ENCODE measurements around the gene CERS6. TPM values are rescaled to one million over a fixed set of nuclear protein-coding genes. Genes with fewer than 3 reads are reported as not detected.

The CERS6 gene
- polyA plus RNA-seq, 10 donors: 34.3 to 69.4 (median 42.3) TPM

GRCh38 chr2:168798076-168798887 is 342.2 kb downstream of the CERS6 start:
- DNase-seq: peak in 1 of 3 donors; percentile 40

- DNase-seq: no peak
Measured at GRCh38 chr2:168798888-168799410, 342.9 kb downstream of the CERS6 start.

- no peak for DNase-seq
Measured at GRCh38 chr2:168801471-168801870, 345.4 kb downstream of the CERS6 start.

- DNase-seq: peak; percentile 9 to 51 (median 28)
Measured at GRCh38 chr2:168801961-168802858, 346.1 kb downstream of the CERS6 start, which contains the start of gene NOSTRIN. TSS of gene NOSTRIN (plus strand) at chr2:168802637. CDS start at chr2:168802647, 10 bp downstream.

GRCh38 chr2:168802859-168803725 is 347.0 kb downstream of the CERS6 start:
- peak in 1 of 3 donors; percentile 24 for DNase-seq

GRCh38 chr2:168804214-168804613 is 348.1 kb downstream of the CERS6 start:
- no peak for DNase-seq

GRCh38 chr2:168805615-168806014 is 349.5 kb downstream of the CERS6 start:
- no peak for DNase-seq

- no peak for DNase-seq
Measured at GRCh38 chr2:168809537-168809936, 353.5 kb downstream of the CERS6 start.

GRCh38 chr2:168810235-168810634 is 354.2 kb downstream of the CERS6 start:
- DNase-seq: no peak

GRCh38 chr2:168811696-168812095 is 355.6 kb downstream of the CERS6 start:
- DNase-seq: no peak

- DNase-seq: no peak
Measured at GRCh38 chr2:168814046-168814445, 358.0 kb downstream of the CERS6 start.

- no peak for DNase-seq
Measured at GRCh38 chr2:168814939-168815907, 359.2 kb downstream of the CERS6 start.

GRCh38 chr2:168816369-168816768 is 360.3 kb downstream of the CERS6 start:
- peak in 1 of 3 donors; percentile 58 for DNase-seq

- DNase-seq: peak in 1 of 3 donors; percentile 44
Measured at GRCh38 chr2:168819050-168819715, 363.1 kb downstream of the CERS6 start.

- DNase-seq: no peak
Measured at GRCh38 chr2:168819829-168820489, 363.9 kb downstream of the CERS6 start.

GRCh38 chr2:168821577-168821976 is 365.5 kb downstream of the CERS6 start:
- DNase-seq: no peak

- no peak for DNase-seq
Measured at GRCh38 chr2:168821992-168822391, 365.9 kb downstream of the CERS6 start.

All from muscle of back (tissue), 11 donors.